ENCODE measurements around the gene DMAC2. TPM values are rescaled to one million over a fixed set of nuclear protein-coding genes. Genes with fewer than 3 reads are reported as not detected.
"Not testable (repeated sequence)": the region's sequence is repeated elsewhere in the genome, so short reads cannot be mapped to it uniquely, and the experiment has no call there.

DMAC2 gene
- polyA plus RNA-seq, 1 donor, result 55.7 TPM

- no peak for DNase-seq
These were observed 38.2 kb downstream of the DMAC2 start for GRCh38 chr19:41401483-41401882.

- no peak for DNase-seq
These were observed 40.2 kb downstream of the DMAC2 start for GRCh38 chr19:41399525-41399924.

- DNase-seq, result no peak
These were observed 40.6 kb downstream of the DMAC2 start for GRCh38 chr19:41399091-41399490.

- DNase-seq, result no peak
These were observed 41.1 kb downstream of the DMAC2 start for GRCh38 chr19:41398598-41398997.

GRCh38 chr19:41398050-41398418 is 41.7 kb downstream of the DMAC2 start:
- no peak for DNase-seq

- peak; percentile 100 for DNase-seq
These were observed 42.3 kb downstream of the DMAC2 start, which contains the start of the genes BCKDHA and EXOSC5 for GRCh38 chr19:41397086-41398049. Gene BCKDHA, plus strand, starts transcription at chr19:41397818. Its CDS starts 10 bp downstream, at chr19:41397828. Gene EXOSC5, minus strand, starts transcription at chr19:41397359. Its CDS starts 31 bp downstream, at chr19:41397328.

GRCh38 chr19:41395355-41395754 is 44.4 kb downstream of the DMAC2 start:
- DNase-seq, result no peak

GRCh38 chr19:41392775-41393174 is 46.9 kb downstream of the DMAC2 start:
- DNase-seq, result no peak

GRCh38 chr19:41391618-41392017 is 48.1 kb downstream of the DMAC2 start:
- DNase-seq, result no peak

GRCh38 chr19:41386442-41386841 is 53.3 kb downstream of the DMAC2 start:
- DNase-seq, result no peak

GRCh38 chr19:41384351-41384750 is 55.4 kb downstream of the DMAC2 start:
- no peak for DNase-seq

- DNase-seq, result not testable (repeated sequence)
These were observed 58.2 kb downstream of the DMAC2 start for GRCh38 chr19:41381536-41381935.

Other genes starting within 250 kb of the DMAC2 start
- 0.52 TPM for gene CYP2S1, start 246.7 kb downstream of the DMAC2 start, polyA plus RNA-seq (ENCODE audit: insufficient read length)
- gene AXL, start 220.7 kb downstream of the DMAC2 start, polyA plus RNA-seq (ENCODE audit: insufficient read length), result 35.4 TPM
- gene HNRNPUL1, start 175.5 kb downstream of the DMAC2 start, polyA plus RNA-seq (ENCODE audit: insufficient read length), result 214 TPM
- gene CCDC97, start 129.7 kb downstream of the DMAC2 start, polyA plus RNA-seq (ENCODE audit: insufficient read length), result 31.0 TPM
- 30.8 TPM for gene TGFB1, start 86.0 kb downstream of the DMAC2 start, polyA plus RNA-seq (ENCODE audit: insufficient read length)
- 7.3 TPM for gene B9D2, start 75.8 kb downstream of the DMAC2 start, polyA plus RNA-seq (ENCODE audit: insufficient read length)
- gene TMEM91, start 63.4 kb downstream of the DMAC2 start, polyA plus RNA-seq (ENCODE audit: insufficient read length), result 19.5 TPM
- 13.9 TPM for gene EXOSC5, start 42.6 kb downstream of the DMAC2 start, polyA plus RNA-seq (ENCODE audit: insufficient read length)
- gene BCKDHA, start 42.1 kb downstream of the DMAC2 start, polyA plus RNA-seq (ENCODE audit: insufficient read length), result 31.1 TPM
- 3.0 TPM for gene B3GNT8, start 12.5 kb downstream of the DMAC2 start, polyA plus RNA-seq (ENCODE audit: insufficient read length)
- 6.3 TPM for gene ERICH4, start 3.2 kb upstream of the DMAC2 start, polyA plus RNA-seq (ENCODE audit: insufficient read length)
- gene CEACAM21, start 136.3 kb upstream of the DMAC2 start, polyA plus RNA-seq (ENCODE audit: insufficient read length), result 1.7 TPM
- not detected for gene CEACAM4, start 187.2 kb upstream of the DMAC2 start, polyA plus RNA-seq (ENCODE audit: insufficient read length)
- gene CEACAM7, start 248.4 kb upstream of the DMAC2 start, polyA plus RNA-seq (ENCODE audit: insufficient read length), result not detected